SIG-M5 treated with dmso at 0.1 percent for 504 hours (cell line): ENCODE results near the gene ASTL.
"Not testable (repeated sequence)": the region's sequence is repeated elsewhere in the genome, so short reads cannot be mapped to it uniquely, and the experiment has no call there.

Experiments used
- DNase-seq: peaks from one replicate; lab custom pipeline; 2025; ENCODE audit not compliant: unreplicated experiment; lab: John Stamatoyannopoulos, UW

Gene ASTL

DNA sequence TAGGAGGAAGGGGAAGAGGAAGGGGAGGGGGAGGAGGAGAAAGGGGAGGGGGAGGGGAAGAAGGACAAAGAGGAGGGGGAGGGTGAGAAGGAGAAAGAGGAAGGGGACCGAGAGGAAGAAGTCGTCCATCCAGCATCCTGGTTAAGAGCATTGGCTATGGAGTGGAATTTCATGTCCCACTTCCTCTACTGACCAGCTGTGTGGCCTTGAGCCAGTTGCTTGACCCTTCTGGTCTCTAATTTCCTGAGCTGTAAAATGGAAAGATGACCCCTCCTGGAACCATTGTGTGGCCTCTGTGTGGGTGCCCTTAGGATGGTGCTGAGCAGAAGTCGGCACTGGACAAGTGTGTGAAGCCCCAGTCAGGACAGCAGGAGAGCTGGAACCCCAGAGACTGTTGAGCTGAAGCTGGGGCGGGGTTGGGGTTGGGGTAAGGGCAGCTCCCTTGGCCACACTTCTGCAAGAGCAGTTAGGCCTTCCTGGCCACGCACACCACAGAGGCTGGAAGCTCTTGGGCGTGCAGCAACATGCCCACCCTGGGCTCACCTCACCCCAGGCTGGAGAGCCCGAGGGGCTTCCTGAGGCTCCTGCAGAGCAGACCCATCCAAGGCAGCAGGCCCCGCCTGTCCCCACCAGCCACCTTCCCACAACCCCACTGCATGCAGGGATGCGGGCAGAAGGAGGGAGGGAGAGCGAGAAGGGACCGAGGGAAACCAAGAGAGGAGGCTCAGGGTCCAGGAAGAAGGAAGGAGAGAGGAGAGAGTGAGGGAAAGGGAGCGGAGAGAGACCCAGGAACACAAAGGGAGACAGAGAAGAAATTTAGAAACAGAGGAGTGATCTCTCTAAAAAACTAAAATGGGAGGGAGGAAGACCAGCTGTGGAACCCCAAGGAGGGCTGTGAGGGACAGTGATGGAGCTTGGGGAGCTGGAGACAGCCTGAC, 38.2 kb downstream of the ASTL start:
- DNase-seq: no peak

DNA sequence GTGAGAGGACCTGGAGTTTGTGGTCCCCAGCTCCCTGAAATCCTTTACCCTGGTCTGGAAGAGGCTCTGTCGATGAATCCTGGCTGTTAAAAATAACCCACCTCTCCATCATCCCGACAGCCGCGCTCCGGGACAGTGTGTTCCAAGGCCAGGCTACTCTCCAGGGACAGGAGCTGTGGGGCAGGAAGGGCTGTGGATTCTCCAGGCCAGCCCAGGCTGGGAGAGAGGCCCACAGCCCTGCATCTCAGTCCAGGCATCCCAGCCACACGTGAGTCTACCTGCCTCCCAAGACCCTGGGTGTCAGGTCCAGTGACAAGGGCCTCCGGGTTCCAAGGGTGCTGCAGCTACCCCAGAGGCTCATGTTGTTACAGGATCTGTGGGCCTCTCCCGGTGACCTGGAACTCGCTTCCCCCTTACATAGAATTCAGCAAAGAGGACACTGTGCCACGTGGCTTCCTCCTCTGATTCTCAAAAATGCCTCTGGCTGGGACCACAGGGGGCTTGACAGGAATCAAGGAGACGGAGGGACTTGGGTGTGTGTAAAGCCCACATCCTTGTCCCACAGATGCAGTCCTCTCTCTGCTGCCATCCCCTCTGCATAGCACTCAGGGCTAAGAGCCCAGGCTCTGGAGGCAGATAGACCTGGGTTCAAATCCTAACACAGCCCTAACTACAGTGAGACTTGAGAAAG, 39.3 kb downstream of the ASTL start:
- DNase-seq: no peak

DNA sequence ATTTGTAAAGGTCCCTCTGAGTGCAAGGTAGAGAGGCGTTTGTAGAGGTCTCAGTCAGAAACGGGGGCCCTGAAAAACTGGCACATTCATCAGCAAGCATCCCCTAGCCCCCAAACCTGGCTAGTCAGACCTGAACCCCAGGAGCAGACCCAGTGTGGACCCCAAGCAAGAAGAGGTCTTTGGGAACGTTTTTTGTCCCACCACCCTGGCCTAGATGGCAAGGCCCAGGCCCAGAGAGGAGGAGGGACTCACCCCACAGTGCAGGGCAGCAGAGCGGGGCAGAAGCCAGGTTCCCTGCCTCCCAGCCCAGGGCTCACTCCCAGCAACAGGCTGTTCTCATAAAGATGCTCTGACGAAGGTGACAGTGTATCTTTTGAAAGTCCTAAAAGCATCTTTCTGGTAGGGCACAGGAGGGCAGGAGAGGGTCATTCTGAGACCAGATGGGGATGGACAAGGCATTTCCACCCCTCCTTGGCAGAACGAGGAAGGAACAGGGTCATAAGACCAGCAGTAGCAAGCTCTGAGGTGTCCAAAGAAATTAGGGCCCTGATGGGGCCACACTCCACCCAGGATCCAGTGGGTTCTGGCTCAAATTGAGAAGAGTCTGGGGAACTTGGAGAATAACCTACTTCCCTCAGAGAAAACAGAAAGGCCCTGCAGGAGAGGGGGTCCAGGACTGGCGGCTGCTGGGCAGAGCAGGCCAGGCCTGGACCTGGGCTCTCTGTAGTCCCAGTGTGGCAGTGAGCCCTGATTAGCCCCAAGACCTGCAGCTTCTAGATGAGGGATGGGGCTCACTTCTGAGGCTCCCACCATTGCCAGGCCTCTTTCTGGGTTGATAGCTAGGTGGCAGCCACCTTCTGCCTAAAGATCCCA, 40.1 kb downstream of the ASTL start:
- no peak for DNase-seq

DNA sequence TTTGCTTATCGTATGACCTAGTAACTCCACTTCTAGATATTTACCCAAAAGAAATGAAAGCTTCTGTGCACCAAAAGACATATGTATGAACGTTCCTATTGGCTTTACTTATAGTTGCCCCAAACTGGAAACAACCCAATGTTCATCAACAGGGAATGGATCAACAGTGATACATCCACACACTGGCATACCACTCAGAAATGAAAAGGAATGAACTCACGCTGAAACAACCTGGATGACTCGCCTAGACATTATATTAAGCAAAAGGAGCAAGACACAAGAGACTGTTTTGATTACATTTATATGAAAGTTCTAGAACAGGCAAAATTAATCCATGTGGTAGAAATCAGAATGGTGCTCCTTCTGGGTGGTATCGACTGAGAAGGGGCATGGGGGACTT, 40.9 kb downstream of the ASTL start:
- DNase-seq: no peak

DNA sequence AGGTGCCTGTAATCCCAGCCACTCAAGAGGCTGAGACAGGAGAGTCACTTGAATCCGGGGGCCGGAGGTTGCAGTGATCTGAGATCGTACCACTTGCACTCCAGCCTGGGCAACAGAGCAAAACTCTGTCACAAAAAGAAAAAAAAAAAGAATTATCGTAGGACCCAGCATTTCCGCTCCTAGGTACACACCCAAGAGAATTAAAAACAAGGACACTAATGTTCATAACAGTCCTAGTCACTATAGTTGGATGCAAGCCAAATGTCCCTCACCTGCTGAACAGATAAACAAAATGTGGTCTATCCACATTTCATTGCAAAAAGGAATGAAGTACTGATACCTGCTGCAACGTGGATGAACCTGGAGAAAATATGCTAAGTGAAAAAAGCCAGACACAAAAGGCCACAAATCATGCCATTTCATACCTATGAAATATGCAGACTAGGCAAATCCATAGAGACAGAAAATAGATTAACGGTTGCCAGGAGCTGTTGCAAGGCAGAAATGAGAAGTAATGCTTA, 43.1 kb downstream of the ASTL start:
- no peak for DNase-seq

DNA sequence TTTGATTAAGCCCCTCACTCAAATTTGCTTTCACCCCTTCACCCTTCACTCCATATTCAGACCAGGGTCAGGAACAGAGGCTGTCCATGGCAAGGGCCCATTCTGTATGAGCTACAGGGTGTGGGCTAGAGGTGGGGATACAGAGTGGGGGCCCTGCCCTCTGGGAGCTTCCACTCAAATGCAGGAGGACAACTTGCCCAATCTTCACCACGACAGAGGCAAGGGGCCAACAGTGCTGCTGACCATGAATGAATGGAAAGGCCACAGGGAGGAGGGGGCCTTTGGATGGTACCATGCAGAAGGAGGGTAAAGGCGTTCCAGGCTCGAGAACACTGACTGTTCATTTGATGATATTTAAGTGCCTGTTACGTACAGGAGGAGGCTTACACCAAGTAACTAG, 44.8 kb downstream of the ASTL start:
- no peak for DNase-seq

DNA sequence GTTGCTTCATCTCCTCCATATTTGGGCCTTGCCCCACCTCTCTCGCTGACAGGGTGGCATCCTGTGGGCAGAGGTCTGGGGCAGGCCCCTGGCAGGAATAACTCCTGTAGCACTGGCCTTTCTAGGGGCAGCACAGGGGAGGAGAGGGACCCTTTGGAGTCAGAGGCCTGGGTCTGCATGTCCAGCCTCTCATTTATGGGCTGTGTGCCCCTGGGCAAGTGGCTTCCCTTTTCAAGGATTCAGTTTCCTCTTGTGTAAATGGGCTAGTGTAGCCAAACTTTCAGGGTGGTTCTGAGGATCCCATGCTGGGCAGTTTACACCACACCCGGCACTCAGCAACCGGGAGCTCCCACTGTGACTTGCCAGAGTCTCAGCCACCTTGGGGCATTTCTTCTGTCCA, 45.4 kb downstream of the ASTL start:
- no peak for DNase-seq

DNA sequence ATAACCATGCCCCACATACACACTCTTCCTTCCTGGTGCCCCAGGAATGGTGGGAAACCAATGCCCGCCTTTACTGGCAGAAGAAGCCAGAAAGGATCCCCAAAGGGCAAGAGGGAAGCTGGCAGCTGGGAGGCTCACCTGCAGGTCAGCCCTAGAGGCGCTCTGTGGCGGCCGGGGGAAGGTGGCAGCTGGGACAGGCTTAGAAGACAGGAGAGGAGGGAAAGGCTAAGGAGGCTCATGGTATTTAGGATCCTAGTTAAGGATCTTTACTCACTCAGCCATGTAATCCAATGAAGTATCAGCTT, 45.8 kb downstream of the ASTL start:
- no peak for DNase-seq

DNA sequence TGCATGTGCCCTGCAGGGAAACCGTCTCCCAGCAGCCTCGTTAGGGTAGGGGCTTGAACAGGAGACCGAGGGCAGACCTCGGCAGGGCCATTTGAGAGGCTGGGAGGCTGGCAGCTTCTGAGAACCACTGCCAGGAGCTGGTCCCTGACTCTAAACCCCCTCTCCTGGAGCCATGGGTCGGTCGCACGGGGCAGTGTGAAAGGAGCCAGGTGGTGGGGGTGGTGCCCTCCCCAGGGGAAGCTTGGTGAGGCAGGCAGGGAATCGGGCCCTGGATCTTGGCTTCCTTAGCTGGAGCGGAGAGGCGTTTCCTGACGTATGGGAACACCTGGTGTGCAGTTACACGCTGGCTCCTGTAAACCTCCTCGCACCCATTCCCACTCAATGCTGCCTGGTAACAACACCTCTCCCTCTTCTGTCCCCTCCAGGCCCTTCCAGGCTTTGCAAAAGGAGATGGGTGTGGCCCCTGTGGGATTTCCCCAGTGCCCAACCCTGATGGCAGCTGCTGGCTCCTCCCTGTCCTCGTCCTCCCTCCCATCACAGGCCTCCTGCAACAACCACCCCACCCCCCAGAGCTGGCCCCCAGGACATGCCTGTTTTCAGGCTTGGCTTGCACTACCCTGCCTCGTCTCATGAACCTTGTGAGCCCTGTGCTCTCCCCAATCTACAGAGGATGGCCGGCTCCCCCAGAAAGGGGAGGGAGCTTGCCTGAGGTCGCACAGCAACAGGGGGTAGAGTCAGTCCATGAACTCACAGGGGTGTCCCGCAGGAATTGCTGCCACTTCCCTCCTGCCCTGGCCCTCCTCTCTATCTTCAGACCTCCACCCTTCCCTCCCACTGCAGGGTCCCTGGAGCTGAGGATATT, 46.4 kb downstream of the ASTL start:
- no peak for DNase-seq

DNA sequence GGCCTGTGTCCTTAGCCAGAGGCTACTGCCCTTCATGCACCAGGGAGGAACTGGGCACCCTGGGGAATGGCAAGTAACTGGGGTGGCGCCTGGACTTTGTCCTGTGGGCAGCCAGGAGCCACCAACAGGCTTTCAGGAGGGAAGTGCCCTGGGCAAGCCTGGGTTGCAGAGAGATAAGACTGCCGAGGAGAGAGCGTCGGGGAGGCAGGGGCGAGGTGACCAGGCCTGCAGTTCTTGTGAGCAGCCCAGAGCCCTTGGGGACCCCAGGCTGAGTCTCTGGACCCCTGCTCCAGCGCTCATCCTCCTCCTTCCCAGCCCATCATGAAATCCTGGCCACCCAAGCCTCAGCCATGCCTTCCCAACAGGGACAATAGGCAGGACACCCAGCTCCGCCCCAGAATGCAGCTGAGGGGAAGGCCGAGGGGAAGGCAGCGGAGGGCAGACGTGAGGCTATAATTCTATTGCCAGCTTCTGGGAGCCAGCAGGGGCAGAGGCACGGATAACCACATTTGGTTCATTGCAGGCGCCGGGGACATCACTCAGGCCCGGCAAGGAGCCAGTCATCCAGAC, 47.1 kb downstream of the ASTL start:
- no peak for DNase-seq

DNA sequence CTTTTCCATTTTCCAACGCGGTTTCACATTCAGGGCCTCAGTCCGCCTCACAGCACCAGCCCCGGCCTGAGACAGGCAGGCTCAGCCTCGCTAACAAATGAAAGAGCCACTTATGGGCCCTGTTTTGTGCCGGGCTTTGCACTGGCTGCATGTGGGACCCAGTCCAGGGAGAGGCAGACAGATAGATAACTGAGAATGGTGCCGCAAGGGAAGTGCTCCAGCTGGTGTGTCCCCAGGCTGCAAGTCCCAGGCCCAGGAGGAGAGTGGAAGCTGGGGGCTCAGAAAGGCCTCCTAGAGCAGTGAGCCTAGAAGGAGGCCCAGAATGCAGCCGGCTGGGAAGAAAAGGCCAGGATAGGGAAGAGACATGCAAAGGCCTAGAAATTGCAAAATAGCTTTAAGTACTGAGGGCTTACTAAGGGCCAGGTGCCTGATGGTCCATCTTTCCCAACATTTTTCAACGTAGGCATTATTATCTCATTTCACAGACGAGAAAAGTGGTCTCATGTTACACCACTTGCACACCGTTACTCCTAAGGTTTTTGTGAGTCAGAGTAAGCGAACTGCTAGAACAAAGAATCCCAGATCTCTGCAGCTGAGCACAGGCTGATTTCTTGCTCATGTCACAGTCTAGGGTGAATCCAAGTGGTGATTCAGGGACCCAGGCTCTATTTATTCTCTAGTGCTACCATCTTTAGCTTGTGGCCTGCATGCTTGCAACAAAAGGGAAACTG, 47.9 kb downstream of the ASTL start:
- no peak for DNase-seq

DNA sequence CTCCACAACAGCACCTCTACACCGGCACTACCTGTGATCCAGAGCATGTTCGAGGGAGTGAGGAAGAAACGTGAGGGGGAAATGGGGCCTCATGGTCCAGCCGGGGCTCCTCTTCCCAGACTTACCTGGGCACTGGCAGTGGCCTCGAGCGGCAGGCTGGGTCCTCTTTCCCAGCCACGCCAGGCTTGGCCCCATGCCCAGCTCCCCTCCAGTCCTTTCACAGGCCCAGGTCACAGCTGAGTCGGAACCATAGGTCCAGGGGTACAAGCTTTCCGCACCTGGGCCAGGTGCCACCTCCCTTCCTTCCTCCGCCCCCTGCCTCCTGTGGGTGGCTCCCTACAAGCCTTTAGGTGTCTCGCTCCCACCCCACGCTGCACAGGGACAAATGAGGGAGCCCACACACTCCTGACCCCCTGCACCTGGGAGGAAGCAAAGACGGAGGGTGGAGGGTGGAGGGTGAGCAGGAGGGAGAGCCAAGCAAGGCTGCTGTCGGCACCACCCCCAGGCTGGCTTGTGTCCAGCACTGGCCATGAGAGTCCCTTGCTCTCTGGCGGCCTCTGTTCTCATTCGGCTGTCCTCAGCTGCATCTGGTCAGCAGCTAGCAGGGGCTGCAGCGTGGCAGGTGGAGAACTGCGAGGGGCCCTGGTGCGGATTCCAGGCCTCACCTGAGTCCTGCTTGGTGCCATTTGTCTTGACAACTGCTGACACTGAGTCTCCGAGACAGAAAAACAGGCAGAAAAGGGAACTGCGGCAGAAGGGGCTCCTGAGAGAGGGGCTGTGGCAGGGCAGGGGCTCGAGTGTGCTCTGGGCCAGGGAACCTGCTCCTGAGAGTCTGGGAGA, 48.7 kb downstream of the ASTL start:
- DNase-seq: no peak

DNA sequence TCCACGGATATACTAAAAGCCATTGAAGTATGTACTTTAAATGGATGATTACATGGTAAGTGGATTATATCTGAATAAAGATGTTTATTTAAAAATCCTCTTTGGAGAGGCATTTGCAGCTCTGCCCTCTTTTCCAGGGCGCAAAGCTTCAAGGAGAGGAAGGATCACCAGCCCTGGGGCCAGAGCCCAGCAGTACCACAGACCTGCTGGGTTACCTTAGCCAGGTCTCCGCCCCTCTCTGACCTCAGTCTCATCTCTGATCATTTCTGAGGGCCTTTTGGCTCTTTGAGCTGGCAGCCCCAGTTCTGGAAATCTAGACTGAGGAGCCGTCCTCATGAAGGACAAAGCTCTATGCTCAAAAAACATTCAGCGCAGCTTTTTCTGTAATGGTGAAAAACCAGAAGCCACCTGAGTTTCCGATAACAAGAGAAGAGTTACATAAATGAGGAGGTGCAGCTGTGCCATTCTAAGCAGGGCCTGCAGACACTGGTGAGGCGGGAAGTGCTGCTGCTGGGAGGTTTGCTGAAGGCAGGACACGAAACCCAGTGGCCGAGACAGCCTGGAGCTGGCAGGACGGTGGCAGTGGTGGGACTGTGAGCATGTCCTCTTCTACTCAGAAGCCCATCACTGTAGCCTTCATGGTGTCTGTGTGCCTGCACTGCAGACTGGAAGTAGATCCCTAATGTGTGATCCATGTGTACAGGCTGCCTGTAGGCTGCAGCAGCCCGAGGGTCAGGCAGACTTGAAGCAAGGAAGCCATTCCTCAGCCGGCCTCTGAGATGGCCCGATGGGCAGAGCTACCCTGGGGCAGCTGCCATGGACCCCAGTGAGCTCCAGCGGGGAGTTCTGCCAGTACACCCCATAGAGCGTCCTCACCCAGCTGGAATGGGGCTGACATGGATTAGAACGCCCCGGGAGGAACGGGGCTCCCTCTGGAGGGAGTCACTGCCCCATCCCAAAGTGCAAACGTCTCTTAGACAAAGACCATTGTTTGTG, 49.7 kb downstream of the ASTL start:
- no peak for DNase-seq

DNA sequence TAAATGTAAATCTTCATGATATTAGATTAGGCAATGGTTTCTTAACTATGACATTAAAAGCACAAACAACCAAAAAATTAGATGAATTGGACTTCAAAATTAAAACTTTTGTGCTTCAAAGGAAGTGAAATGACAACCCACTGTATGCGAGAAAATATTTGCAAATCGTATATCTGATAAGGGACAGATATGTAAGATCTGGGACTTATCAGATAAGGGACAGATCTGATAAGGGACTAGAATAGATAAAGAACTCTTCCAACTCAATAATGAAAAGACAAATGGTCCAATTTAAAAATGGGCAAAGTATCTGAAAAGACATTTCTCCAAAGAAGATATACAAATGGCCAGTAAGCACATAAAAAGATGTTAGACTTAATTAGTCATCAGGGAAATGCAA, 51.2 kb downstream of the ASTL start:
- DNase-seq: no peak

DNA sequence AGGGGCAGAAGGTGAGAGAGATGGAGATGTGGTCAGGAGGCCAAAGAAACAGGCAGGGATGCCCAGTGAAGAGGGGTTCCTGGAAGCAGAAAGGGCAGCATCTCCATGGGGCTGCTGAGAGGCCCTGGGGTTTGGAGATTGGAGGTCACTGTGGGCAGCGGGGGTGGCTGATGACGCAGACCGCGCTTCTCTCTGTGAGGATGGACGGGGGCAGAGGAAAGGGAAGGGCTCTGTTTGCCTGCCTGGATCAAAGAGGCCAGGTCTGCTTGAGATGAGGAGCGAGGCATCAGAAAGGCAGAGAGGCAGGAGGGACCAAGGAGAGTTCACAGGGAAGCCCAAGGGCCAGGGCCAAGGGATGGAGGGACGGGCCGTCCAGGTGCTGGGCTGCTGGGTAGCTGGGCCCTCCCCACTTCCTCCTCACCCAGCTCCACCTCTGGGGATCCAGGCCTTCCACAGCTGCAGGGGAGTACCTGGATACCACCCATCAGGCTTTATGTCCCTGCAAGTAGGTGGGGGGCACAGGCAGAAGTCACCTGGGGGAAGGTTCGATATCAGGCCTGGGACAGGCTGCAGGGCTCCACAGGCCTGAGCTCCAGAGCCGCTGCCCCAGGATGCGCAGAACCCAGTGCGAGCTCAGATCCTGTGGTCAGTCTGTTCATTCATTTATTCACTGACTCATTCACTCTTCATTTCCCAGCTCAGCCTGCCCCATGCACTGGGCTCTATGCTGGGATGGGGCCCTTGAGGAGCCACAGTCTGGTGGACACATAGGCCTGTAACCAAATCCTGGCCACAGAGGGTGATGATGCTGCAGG, 52.6 kb downstream of the ASTL start:
- DNase-seq: no peak

DNA sequence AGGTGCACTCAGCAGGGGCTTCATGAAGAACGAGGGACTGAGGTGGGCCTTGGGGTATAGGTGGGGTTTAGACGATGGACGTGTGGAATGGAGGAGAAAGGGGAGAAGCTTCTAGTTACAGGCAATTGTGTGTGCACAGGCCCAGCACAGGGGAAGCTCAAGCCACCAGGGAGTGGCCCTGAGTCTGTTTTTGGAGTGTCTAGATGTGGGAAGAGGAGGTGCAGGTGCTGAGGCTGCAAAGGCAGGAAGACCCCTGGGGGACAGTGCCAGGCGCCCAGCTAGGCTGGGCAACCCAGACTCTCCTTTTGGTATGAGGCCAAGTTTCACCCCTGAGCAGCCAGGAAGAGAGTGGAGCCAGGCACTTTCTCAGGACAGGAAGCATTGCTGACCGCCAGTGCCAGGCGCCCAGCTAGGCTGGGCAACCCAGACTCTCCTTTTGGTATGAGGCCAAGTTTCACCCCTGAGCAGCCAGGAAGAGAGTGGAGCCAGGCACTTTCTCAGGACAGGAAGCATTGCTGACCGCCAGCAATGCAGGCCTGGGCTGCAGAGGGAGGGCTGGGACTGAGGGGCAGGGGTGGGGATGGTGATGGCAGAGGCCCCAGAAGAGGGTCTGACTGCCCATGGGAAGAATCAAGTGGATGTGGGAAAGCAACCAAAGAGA, 53.3 kb downstream of the ASTL start:
- DNase-seq: not testable (repeated sequence)
